Endothelial cell of hepatic sinusoid (primary cell): Measurements from ENCODE around the gene PTPN4.

Experiments
- in situ Hi-C: cut with HindIII; loops from 2 replicates; pipeline ENCODE4 v1.10.0; 2017; ENCODE audit warnings: low sequenced_read_pairs

The PTPN4 gene

DNA sequence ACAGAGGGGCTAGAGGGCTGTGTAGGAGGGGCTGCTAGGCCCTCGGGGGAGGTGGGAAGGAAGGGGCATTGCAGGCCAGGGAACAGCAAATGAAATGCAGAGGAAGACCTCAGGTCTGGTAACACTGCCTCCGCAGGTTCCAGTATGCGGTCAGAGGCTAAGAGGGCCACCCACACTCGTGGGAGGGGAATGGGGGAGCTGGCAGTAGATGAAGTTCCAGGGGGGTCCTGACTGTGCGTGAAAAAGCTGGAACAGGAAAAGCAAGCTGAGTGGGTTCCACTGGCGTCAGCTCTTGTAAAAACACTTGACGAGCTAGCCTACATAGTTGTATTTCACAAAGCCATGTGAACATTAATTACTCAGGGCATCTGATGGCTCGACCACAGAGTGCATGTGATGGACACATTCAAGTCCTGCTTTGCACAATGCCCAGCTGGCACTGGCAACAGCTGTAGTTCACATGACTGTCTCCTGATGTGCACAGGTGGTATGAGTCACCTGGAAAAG is 29.0 kb upstream of the PTPN4 start:
- in situ Hi-C loops = no loop called here

DNA sequence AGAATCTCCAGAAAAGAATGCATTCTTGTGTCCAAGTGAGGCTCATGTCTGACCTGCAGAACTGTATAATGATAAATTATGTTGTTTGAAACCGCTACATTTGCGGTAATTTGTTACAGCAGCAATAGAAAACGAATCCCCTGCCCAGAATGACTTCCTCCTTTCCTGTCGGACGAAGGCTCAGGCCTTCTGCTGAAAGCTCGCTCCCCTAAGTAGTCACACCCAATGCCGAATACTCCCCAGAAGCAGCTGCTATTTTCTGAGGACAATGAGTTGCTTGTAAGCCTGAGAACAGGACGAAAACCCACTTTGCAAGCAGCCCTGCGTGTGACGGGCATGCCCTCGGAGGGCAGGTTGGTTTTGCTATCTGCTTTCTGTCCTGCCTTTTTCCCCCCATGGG is 27.7 kb upstream of the PTPN4 start:
- in situ Hi-C loops = no loop called here

DNA sequence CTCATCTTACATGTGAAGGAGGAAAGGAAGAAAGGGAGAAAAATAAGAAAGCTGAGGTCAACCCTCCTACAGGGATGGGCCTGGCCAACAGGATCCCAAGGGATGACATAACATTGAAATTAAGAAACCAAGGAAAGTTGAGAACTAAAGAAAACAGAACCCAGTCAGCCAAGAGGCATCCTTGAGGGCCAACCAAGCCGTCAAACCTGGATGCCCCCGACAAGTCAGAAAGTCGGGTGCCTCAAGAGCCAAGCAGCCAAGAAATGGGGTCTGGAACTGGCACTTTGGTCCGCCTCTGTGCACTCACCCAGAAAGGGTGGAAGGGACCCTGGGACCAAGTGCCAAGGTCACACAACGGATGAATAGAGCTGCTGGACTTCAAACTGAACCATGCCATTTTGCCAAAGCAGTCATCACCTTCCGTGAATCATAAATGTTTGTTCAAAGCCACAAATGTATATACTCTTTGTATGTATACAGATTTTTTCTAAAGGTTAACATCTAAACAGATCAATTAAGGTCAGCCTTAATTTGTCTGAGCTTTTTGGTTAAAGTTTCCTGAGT is 27.0 kb upstream of the PTPN4 start:
- in situ Hi-C loops = no loop called here

DNA sequence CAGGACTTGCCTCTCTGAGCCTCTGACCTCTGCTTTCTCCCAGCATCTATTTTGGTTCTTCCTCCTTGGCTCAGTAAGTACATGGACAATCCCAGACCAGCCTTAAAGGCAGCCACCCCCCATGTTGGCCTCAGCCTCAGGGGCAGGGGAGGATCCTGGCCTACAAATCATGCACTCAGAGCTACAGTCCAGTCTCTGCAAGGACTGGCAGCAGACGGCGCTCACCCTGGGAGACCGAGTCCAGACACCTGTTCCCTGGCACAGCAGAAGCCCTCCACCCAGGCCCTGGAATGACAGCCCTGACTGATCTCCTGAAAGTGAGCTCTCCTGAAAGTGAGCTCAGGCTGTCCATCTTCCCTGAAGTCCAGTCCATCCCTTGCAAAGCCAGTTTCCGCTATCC is 25.7 kb upstream of the PTPN4 start:
- in situ Hi-C loops = no loop called here

DNA sequence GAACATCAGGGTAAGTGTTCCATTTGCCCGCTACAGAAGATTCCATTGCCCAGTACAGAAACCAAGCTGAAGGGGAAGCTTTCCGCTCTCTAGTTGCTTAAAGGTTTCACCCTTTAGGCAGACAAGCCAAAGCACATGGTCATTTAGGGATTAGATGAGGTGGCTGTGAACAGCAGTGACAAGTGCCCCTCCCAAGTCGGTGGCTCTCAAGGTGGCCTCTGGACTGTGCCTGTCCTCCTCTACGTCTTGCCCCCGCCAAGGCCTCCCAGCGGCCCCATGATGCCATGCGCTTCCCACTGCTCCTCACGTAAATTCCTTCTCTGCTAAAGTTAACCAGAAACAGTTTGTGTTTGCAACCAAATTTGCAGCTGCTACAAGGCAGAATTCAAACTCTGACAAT is 24.2 kb upstream of the PTPN4 start:
- in situ Hi-C loops = no loop called here

DNA sequence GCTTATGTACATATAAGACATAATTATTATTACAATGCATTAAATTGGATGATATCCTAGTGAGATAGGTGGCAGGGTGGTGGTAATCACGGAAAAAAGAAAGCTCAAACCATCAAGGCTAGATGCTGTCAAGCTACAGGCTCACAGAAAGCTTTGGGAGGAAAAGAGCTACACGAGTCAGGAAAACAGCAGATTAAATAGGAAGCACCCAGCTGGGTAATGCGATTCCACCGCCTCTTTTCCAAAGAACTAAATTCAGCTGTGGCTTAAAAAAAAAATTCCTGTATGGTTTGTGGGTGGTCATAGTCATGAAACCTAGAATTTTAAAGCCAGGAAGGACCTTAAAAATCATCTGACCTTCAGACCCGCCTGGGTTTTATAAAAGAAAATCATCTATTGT is 23.7 kb upstream of the PTPN4 start:
- in situ Hi-C loops = no loop called here

DNA sequence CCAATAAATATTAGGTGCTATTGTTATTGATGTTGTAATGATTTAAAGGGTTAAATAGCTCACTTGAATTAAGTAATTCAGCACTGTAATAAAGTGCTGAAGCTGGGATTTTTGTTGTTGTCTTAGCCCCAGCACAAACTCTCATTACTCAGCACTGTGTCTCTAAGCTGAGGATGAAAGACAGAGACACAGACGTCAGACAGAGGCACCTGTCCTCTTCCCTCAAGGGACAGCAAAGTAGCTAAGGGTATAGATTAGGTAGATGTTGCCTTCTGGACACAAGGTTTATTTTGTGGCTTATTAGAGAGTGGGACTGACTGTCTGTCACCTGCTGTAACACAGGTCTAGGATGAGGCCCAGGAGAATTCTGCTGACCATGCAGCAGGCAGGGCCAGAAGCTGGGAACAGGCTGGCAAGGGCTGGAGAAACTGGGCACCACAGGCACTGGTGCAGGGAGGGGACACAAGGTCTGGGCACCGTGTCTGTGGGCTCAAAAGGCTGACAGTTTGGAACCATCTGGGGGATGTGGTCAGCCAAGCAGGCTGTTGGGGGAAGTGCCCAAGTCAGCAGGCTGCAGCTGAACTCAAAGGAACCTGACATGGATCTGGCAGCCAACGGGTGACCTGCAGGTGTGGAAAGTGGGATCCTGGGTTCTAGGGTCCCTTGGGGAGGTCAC is 20.0 kb upstream of the PTPN4 start:
- in situ Hi-C loops = loop anchor here (5.0 kb wide), 1 partner anchor 47 kb away; no protein-coding TSS in a partner anchor

DNA sequence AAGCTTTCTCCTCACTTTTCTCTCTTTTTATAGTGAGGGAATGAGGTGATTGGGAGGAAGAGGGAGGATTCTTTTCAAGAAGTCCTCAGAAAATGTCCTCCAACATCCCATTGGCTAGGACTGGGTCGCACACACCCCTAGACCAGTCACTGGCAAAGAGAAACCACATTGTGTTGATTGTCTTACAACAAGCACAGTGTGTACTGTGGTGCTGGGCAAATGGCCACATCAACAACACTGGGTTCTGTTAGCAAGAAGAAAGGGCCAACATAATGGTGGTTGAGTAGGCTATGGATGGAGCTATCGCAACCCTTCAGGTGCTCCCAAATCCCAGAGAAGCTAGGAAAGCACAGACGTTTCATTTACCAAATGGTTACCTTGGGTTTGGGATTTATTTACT is 18.7 kb upstream of the PTPN4 start:
- in situ Hi-C loops = loop anchor here (5.0 kb wide), 1 partner anchor 49 kb away; no protein-coding TSS in a partner anchor

DNA sequence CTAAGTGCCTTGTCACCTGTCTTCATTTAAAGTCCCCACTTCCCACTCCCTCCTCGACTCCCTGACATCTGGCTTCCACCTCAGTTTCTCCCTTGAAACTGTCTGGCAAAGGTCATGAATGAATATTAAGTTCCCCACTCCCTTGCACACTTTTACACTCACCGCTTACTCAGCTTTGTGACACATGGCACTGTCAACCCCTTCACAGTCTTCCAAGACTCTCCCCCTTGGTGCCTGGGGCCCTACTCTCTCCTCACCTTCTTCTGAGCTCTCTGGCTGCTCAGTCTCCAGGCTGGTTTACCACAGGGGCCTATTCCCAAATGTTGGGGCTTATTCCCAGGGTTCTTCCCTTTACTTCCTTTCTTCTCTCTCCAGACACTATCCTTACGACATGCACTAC is 17.9 kb upstream of the PTPN4 start:
- in situ Hi-C loops = loop anchor here (5.0 kb wide), 1 partner anchor 50 kb away; no protein-coding TSS in a partner anchor

DNA sequence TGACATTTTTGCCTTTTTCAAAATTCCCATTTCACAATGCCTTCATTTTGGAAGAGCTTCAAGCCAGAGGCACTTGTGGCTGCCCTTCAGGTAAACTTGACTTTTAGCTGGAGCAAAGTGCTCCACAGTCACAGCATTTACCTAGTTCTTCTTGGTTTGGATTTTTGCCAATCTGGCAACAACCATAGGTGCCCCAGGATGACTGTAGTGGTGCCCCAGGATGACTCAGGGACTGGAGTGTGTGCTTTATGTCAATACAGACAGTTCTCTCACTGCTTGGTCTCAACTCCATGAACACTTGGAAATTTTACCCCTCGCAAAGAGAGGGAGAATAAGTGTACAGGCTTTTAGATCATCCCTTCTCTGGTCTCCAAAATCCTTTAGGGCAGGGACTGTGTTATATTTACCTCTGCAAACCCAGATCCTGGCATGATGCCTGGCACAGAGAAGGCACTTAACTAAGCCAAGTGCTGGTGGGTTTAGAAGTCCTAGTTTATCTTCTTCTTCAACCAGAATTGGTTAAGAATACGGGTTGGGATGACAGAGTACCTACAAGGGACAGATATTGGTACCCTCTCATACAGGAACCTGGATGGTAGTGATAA is 15.3 kb upstream of the PTPN4 start:
- in situ Hi-C loops = loop anchor here (5.0 kb wide), 1 partner anchor 52 kb away; no protein-coding TSS in a partner anchor

DNA sequence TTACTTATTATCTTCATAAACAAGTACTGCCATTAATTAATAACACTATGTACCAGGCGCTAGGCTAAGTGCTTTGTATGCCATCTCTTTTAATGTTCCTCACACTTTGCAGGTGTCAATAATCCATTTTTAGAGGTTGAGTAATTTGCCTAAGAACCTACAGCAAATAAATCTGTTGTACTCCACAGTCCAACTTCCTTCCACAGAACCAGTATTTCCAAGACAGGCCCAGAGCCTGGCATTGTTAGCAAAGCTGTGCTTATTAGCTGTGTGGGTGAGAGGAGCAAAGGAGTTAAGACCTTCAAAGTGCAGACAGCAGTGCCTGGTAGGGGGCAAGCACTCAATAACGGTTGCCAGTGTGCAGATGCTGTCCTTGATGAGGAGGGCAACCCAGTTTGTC is 14.2 kb upstream of the PTPN4 start:
- in situ Hi-C loops = no loop called here

DNA sequence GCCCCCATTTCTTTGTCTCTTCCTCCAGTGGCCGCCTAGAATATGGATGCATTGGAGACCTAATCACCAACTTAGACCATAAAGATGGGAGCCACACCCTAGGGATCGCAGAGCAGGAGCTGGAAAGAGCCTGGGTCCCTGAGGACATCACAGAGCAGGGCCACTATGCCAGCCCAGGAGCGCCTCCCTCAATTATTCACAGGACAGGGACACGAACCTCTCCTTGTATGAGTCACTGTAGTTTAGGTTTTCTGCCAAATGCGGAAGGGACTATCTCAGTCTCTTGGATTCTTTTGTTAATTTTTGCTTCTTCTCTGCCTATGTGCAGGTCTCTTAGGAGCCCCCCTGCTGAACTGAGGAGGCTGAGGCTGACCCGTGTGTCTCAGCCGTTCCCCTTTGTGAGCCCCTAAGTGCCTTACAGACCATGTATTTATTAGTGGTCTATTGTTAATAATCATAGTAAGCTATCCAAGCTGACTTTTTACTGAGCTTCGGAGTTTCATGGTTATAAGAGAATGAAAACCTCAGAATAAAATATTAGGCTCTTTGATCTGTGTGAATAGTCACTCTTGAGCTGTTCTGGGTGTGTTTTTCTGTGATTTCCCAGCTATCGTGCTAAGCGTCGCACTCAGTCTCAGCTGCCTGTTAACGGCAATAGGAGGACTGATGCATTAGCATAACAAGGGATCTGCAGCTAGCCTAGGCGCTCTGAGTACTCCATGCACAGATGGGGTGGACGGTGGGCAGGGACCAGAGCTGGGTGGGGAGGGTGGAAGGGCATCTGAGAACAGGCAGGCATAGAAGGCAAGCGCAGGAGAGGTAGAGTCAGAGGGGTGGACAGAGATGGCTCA is 12.7 kb upstream of the PTPN4 start:
- in situ Hi-C loops = no loop called here

DNA sequence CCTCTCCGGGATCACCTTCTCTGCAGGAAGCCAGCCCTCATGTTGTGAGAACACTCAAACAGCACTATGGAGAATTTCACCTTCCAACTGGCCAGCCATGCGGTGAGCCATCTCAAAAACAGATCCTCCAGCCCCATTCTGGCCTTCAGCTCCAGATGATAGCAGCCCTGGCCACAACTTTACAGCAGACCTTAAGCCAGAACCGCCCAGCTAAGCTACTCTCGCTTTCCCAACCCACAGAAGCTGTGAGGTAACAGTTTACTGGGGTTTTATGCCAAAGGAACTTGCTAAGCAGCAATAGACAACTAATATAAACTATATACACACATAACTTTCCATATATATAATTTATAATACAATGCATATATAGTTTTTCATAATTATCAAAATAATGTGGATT is 11.6 kb upstream of the PTPN4 start:
- in situ Hi-C loops = no loop called here

DNA sequence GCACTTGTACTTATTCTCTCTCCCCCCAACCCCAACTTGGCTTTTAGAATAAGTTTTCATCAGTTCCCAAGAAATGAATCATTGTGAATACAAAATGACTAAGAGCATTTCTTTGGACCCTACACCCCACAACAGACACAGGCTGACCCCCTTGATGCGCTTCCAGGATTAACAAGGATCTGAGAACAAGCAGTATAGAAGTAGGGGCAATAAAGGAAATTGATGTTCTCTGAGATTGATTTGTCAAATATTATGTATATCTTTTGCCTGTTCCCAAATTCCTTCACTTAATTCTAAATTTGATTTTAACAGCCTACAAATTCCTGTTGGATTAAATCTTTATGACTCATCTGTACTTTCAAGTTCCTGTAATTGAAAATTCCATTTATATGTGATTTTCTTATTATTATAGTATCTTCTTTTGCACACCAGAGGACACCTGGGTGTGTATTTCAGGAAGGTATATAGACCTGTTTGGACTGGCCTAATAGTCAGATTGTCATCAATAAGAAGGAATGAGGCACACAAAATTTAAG is 10.2 kb upstream of the PTPN4 start:
- in situ Hi-C loops = loop anchor here (5.0 kb wide), 1 partner anchor 68 kb away; no protein-coding TSS in a partner anchor

DNA sequence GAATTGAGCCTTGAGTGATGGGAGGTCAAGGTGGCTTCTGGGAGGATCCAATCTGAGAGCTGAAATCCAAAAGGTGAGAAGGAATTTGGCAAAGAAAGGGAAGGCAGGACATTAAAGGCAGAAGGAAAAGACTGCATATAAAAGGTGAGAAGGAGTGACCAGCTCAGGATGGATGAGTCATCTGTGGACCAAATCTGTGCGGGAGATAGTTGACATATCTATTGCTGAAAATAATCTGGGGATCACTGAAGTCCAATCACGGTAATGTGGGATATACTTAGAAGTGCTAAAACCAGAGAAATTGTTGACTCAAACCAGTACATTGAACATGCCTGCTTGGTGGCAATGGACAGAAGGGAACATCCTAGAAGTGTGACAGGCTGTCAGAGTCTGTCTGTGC is 8.0 kb upstream of the PTPN4 start:
- in situ Hi-C loops = loop anchor here (5.0 kb wide), 1 partner anchor 66 kb away; no protein-coding TSS in a partner anchor

DNA sequence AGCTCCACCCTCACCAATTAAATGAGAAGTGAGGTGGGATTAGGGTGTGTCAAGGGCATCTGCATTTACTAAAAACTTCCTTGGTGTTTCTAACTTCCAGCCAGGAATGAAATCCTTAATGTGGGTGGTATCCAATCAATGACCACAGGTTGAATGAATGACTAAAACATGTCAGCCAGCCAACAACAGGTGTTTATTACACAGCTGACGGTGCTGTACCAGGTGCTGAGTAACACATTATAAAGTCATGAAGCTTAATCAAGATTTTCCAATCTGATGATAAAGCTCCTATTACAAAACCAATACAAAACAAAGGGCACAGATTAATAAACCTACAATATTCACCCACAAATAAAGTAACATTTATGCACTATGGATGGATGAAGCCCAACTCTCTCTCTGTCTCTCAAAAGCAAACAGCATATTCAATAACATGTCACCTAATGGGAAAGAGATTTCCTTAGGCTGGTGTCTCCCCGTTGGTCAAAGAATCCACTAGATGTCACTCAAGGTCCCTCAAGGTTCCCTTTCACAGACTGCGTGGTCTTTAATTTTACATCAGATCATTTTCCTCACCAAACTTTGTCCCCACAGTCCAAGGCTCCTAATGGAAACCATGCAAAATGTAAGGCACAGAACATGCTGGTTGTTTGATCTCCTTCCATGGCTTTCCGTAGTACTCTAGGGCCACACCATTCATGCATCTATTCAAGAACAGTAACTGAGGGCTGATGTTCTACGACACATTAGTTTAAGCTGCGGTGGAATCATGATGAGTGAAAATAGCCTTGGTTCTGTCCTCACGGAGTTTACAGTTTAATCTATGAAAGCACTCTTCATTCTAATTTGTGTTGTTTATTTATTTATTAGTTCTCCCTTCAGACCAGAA is 6.4 kb upstream of the PTPN4 start:
- in situ Hi-C loops = loop anchor here (5.0 kb wide), 1 partner anchor 64 kb away; no protein-coding TSS in a partner anchor

DNA sequence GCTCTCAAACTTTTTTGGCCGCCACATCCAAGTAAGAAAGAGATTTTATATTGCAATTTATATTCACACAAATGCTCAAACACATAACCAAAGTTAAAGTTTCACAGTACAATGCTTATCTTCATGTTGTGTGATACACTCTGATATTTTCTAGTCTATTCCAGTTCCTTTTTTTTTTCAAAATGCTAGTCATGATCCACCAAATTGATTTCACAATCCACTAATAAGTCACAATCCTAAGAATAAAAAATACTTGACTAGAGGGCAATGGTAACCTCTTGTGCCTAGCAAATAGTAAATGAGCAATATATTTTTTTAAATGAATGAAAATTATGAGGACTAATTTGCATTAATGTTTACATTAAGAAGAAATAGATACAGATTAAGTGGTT is 5.8 kb upstream of the PTPN4 start:
- in situ Hi-C loops = loop anchor here (5.0 kb wide), 1 partner anchor 63 kb away; no protein-coding TSS in a partner anchor

DNA sequence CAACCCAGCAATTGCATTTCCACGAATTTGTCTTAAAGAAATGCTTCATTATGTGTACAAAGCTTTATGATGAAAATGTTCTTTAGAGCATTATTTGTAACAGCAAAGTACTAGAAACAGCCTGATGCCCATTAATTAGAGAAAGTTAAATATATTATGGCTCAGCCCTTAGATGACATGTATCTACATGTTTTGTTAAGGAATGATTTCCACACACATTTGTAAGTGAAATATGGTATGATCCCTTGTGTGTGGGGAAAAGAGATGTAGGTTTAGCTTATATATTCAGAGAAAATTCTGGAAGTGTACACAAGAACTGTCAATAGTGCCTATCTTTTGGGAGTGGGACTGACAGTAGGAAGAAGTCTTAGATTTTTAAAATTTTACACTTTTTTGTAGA is 3.8 kb upstream of the PTPN4 start:
- in situ Hi-C loops = no loop called here

DNA sequence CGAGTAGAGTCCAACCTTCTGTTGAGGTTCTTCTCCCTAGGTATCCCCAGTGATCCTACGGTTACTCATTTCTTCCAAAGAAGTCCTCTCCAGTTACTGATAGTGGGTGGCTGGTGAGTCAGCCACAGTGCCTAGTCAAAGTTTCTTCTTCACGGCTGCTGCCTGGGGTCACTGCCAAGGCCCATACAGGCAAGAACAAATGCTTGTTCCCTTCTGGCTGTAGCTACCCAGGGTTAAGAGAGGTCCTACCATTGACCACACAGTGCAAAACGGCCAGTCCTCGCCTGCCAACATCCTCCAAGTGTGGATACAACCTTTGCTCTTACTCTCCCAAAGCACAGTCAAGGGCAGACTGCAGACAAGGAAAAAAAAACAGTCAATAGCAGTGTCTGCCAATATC is 2.9 kb upstream of the PTPN4 start:
- in situ Hi-C loops = no loop called here
